ENCODE data around the gene MINDY4. TPM values are rescaled to one million over a fixed set of nuclear protein-coding genes. Genes with fewer than 3 reads are reported as not detected.

MINDY4 gene
- total and polyA plus RNA-seq, 10 of the 15 experiments (the other 5 are each of a cell fraction or from before 2014, with no cell fraction given), result 0.10 to 0.90 (median 0.40) TPM

DNA sequence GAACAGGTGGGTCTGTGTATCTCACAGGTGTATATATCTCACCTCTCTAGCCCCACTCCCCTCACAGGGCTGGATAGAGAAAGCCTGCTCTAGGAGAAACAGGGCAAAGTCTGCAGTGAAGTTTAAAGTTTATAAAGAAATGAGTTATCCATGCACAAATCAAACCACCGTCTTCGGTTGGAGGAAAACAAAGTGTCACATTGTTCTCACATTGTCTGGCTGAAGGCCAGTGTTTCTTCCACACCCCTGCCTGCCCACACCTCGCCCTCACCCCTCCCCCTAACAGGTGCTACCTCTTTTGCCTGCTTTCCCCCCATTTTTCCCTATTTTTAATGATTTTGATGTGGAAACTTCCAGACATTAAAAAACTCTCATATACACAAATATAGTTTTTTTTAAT lies 166.2 kb downstream of the MINDY4 start:
- no TSS peak for BruUV-seq (replicated peaks)
- Histone ChIP-seq H3K27me3 (replicated peaks in 1 of 2; ENCODE audit: control insufficient read depth in 2 of 2, insufficient read depth in 2 of 2, low read length in 1 of 2) (peaks cover 0 to 6% of the 10 kb centered on the region in 2 experiments; a peak in 2 of 4 replicates), H2AFZ (ENCODE audit: control insufficient read depth, low read depth, low read length) (no peak overlapping the region), H3K4me2 (ENCODE audit: control insufficient read depth, insufficient read depth) (no peak overlapping the region), H3K4me3 (no peak overlapping the region), H3K4me1 (ENCODE audit: control insufficient read depth, insufficient read depth, low read length) (no peaks in the 10 kb centered on the region), H3K79me2 (ENCODE audit: control insufficient read depth, insufficient read depth, low read length) (no peaks in the 10 kb centered on the region), H3K36me3 (ENCODE audit: control insufficient read depth in 2 of 2, insufficient read depth in 2 of 2, low read length in 1 of 2) (no peaks in the 10 kb centered on the region), H3K9ac (ENCODE audit: control insufficient read depth, insufficient read depth, low read length) (no peak overlapping the region), H3K9me3 (replicated peaks; ENCODE audit: control insufficient read depth, insufficient read depth, low read length) (no peaks in the 10 kb centered on the region), H4K20me1 (ENCODE audit: control insufficient read depth, insufficient read depth) (no peaks in the 10 kb centered on the region), H3K27ac (ENCODE audit: control insufficient read depth, insufficient read depth) (no peak overlapping the region)
- RAD21 ChIA-PET (ENCODE audit: unreplicated experiment), result interaction anchor here (1.9 kb wide), 1 partner anchor 37 kb away, joined by 4 read pairs; no protein-coding TSS in a partner anchor
- no peak for DNase-seq (ENCODE audit: low read depth, low spot score)
- WGBS (ENCODE audit: insufficient coverage, insufficient replicate concordance, low lambda C conversion rate, missing lambda C conversion rate), result 45% methylated on average over 3 of the region's 3 CpGs
- POLR2A ChIA-PET, result no interaction called here
- no peak for FAIRE-seq
- in situ Hi-C loops (cut with MboI), result no loop called here
- SMC1A ChIA-PET (ENCODE audit: uncharacterized antibody, unreplicated experiment), result interaction anchor here (2.8 to 3.3 kb wide), 2 partner anchors 37 to 41 kb away, joined by 19 to 49 read pairs; no protein-coding TSS in a partner anchor
- no peak for TF ChIP-seq POLR2A (IDR thresholded peaks at IDR 0.05; ENCODE audit: low read depth, low read length)
- TF ChIP-seq ETV6 (conservative IDR thresholded peaks at IDR 0.05 in 1 of 2, IDR thresholded peaks at IDR 0.05 in 1 of 2; ENCODE audit: borderline replicate concordance in 1 of 2, low read depth in 1 of 2), result no peak
- TF ChIP-seq BCL11A (IDR thresholded peaks at IDR 0.05; ENCODE audit: low read depth, low read length), result no peak
- no peak for TF ChIP-seq CEBPB (IDR thresholded peaks at IDR 0.05; ENCODE audit: borderline replicate concordance in 1 of 2, low read depth in 2 of 2, low read length in 2 of 2)
- no peak for TF ChIP-seq NRF1 (conservative IDR thresholded peaks at IDR 0.05; ENCODE audit: low read depth, low read length)
- no peak for TF ChIP-seq TCF7 (IDR thresholded peaks at IDR 0.05; ENCODE audit: borderline replicate concordance)
- TF ChIP-seq KDM1A (IDR thresholded peaks at IDR 0.05; ENCODE audit: borderline replicate concordance), result no peak
- TF ChIP-seq BRCA1 (IDR thresholded peaks at IDR 0.05; ENCODE audit: low read depth, low read length), result no peak
- no peak for TF ChIP-seq CREB1 (IDR thresholded peaks at IDR 0.05; ENCODE audit: low read depth)
- TF ChIP-seq, protein P1, sequence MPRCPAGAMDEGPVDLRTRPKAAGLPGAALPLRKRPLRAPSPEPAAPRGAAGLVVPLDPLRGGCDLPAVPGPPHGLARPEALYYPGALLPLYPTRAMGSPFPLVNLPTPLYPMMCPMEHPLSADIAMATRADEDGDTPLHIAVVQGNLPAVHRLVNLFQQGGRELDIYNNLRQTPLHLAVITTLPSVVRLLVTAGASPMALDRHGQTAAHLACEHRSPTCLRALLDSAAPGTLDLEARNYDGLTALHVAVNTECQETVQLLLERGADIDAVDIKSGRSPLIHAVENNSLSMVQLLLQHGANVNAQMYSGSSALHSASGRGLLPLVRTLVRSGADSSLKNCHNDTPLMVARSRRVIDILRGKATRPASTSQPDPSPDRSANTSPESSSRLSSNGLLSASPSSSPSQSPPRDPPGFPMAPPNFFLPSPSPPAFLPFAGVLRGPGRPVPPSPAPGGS (IDR thresholded peaks at IDR 0.05; ENCODE audit: borderline replicate concordance, insufficient read depth, low read depth, low read length, poor library complexity, severe bottlenecking), result no peak
- TF ChIP-seq ELK1 (IDR thresholded peaks at IDR 0.05; ENCODE audit: low read depth, low read length), result no peak
- TF ChIP-seq POU2F2 (IDR thresholded peaks at IDR 0.05; ENCODE audit: borderline replicate concordance, low read depth, low read length), result no peak
- TF ChIP-seq SMAD1 (IDR thresholded peaks at IDR 0.05; ENCODE audit: low read depth, partially characterized antibody), result no peak
- no peak for TF ChIP-seq TAF1 (IDR thresholded peaks at IDR 0.05; ENCODE audit: borderline replicate concordance, low read depth, low read length)
- TF ChIP-seq MYB (IDR thresholded peaks at IDR 0.05; ENCODE audit: borderline replicate concordance, low read depth, low read length), result no peak
- TF ChIP-seq GATAD2B (conservative IDR thresholded peaks at IDR 0.05; ENCODE audit: low read depth), result no peak
- TF ChIP-seq, protein P2, sequence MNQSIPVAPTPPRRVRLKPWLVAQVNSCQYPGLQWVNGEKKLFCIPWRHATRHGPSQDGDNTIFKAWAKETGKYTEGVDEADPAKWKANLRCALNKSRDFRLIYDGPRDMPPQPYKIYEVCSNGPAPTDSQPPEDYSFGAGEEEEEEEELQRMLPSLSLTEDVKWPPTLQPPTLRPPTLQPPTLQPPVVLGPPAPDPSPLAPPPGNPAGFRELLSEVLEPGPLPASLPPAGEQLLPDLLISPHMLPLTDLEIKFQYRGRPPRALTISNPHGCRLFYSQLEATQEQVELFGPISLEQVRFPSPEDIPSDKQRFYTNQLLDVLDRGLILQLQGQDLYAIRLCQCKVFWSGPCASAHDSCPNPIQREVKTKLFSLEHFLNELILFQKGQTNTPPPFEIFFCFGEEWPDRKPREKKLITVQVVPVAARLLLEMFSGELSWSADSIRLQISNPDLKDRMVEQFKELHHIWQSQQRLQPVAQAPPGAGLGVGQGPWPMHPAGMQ (IDR thresholded peaks at IDR 0.05; ENCODE audit: borderline replicate concordance), result no peak
- TF ChIP-seq EZH2 (IDR thresholded peaks at IDR 0.05; ENCODE audit: borderline replicate concordance, control insufficient read depth, low read depth, low read length), result no peak
- intact Hi-C loops (cut with micrococcal nuclease; ENCODE audit: unreplicated experiment), result loop anchor here (5.0 kb wide), 1 partner anchor 185 kb away; no protein-coding TSS in a partner anchor
- CTCF ChIA-PET, result interaction anchor here (1.9 to 7.2 kb wide), 3 partner anchors 14 to 184 kb away, joined by 7 to 159 read pairs (median 18); no protein-coding TSS in a partner anchor
- ATAC-seq, result no peak
